HG03354 (cell line): ENCODE measurements around the gene ZNF711.
"Not testable (repeated sequence)": the region's sequence is repeated elsewhere in the genome, so short reads cannot be mapped to it uniquely, and the experiment has no call there.

ENCODE experiments used
- ATAC-seq: cut with Tn5 transposase; IDR thresholded peaks from one replicate; pipeline ENCODE4 v1.9.1; 2021; ENCODE audit warnings: mild to moderate bottlenecking; ENCODE audit not compliant: unreplicated experiment, poor library complexity, severe bottlenecking

ZNF711 gene

DNA sequence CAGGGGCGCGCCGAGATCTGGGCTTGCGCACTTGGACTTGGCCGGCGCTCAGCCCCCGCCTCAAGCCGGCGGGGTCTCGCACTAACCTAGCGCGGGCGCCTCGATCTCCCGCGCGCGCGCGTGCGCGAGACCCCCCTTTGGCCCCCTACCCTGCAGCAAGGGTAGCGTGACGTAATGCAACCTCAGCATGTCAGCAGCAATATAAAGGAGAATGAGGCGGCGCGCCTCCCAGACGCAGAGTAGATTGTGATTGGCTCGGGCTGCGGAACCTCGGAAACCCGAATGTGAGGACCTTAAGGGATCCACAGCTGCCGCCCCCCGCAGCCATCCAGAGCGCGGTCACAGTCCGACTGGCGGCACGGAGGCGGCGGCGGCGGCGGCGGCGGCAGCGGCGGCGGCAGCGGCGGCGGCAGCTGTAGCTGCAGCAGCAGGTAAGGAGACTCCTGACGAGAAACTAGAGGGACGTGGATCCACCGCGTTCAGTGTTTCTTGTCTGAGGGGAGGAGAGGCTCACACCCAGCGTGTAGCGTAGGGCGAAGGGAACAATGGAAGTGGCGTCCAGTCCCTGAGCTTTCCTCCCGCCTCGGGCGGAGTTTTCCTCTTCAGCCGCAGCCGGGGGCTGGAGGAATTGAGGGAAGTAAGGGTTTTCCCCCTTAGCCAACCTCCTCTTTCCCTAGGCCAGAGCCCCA, at the start of gene ZNF711, which contains the start of gene SATL1:
TSS of gene ZNF711 (plus strand) at position 231 of the 689 bp plus-strand sequence. CDS start 3,582 bp downstream, outside the sequence.
TSS of gene SATL1 (minus strand) at position 19 of the 689 bp plus-strand sequence. CDS start 134,811 bp downstream, outside the sequence.
- peak; percentile 53 for ATAC-seq

DNA sequence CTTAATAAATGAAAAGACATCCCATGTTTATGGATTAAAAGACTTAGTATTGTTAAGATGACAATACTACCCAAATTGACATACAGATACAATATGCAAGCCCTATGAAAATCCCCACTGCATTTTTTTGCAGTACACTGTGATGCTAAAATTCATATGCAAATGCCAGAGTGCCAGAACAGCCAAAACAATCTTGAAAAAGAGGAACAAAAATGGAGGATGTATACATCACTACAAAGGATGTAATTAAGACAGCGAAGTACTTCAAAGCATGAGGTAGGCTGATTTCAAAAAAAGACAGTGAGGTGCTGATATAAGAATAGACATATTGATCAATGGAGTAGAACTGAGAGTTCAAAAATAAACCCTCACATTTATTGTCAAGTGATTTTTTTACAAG, 47.5 kb upstream of the ZNF711 start:
- ATAC-seq: no peak

DNA sequence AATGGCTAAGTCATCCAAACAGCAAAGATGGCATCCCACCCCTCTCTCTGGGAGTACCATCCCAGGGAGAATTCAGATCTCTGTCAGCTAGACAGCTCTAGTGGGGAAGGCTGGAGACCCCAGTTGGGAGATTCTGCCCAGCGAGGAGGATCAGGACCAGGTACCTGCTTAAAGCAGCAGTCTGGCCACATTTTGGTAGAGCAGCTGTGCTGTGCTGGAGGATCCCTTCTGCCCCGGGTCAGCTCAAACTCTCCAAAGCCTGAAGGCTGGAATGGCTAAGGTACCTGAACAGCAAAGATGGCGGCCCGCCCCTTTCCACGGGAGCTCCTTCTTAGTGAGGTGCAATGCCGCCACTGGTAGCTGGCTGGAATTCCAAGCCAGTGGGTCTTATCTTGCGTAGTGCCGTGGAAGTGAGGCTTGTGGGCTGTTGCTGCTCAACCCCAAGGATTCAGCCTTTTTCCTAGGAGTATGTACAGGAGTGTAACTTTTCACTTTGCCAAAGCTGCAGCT, 40.3 kb upstream of the ZNF711 start:
- no peak for ATAC-seq

DNA sequence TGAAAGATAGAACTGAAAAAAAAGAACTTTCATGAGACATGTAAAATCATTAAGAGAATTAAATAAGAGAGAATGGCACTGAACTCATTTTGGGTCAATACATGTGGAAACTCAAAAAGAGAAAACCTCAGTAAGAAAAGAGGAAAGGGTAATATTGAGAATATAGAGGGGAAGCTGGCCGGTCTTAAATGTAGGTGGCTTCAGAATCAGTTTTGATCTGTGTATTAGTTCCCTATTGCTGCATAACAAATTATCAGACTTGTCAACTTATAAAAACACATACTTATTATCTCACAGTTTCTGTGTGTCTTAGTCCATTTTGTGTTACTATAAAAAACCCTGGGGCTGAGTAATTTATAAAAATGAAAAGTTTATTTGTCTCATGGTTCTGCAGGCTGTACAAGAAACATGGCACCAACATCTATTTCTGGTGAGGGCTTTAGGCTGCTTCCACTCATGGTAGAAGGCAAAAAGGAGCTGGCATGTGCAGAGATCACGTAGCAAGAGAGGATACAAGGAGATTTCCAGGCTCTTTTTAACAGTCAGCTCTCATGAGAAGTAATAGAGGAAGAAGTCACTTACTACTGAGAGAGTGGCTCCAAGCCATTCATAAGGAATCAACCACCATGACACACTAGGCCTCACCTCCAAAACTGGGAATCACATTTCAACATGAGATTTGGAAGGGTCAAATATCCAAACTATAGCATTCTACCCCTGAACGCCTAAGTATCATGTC, 29.8 kb upstream of the ZNF711 start:
- ATAC-seq: no peak

DNA sequence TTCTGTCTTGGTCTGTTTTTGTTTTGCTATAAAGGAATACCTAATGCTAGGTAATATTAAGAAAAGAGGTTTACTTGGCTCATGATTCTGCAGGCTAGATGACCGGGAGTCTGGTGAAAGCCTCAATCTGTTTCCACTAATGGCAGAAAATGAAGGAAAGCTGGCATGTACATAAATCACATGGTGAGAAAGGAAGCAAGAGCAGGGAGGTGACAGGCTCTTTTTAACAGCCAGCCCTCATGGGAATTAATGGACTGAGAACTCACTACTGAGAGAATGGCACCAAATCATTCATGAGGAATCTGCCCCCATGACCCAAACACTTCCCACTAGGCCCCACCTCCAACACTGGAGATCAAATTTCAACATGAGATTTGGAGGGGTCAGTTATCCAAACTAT, 27.8 kb upstream of the ZNF711 start:
- ATAC-seq: no peak

DNA sequence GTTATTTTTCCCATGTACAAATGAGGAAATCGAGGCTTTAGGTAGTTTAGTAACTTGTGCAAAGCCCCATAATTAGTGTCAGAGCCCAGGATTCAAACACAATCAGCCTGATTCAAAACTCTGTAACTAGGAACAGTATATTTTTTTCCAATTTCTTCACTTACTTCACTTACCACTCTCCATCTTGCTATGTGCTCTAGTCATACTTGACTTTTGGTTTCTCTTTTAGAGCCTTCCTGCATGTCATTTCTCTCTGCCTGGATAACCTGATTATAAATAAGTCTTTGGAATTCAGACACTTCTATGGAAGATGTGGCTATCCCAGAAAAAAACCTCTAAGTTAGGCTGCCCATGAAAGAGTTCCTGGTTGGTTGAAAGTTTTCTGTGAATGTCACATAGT, 22.4 kb upstream of the ZNF711 start:
- ATAC-seq: no peak

DNA sequence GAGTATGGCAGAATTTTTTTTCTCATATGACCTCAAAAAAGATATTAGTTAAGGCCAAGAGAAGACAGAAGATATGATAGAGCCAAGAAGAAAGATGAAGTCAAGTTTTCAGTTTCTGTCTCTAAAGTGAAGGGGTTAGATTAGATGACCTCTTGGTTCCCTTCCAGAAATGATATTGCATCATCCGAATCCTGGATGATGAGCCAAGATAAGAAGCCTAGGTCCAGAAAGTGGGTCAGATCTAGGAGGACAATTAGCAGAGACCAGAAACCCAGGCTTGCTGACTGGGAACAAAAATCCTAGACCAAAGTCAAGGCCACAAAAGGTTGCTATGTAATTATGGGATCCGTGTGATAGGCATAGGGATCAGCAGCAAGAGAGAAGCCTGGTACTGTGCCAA, 20.4 kb upstream of the ZNF711 start:
- ATAC-seq: no peak

DNA sequence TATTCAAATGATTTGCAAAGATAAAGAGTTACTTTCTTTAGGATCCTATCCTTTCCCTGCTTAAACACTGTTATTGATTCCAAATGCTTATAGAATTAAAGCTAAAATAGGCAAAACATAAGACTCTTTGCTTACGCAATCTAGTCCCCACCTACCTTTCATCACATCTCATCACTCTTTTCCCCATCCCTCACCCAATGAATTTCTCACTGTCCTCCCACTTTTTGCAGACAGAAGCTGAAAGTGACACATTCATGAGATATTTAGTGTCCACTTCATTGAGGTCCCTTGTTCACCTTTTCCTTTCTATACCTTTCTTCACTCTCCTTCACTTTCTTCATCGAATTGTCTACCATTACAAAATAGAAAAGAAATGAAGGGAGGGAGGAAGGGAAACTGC, 636 bp upstream of the ZNF711 start:
- no peak for ATAC-seq

DNA sequence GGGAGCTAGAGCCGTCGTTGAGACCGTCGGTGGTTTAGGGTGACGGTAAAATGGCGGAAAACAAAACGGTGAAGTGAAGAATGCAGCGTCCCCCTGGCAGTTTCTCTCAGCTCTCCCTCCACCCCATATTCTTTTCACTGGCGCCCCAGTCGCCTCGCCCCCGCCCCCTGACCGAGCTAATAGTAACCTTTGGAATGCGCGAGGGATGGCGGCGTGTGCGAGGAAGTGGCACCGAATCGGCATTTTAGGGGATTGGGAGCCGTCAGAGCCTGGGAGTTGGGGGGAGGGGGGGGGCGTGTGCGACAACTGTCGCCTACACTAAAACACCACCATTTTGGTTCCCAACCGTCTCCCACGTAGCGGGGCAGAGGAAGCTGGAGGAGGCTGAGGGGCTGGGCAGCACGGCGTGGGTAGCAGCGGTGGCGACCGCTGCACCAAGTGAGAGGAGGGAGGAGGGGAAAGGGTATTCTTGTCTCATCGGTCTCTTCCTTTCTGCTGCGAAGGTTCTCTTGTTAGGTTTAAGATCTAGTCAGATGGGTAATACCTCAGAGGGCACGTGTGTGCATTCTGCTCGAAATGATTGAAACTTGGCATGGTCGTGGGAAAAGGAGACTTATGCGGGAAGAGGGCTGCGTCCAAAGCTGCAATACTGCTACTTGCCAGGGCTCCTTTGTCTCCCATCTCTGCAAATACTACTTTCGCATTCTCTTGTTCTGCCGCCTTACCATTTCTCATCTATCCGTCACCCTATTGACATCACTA, 840 bp downstream of the ZNF711 start:
- ATAC-seq: peak; percentile 49

DNA sequence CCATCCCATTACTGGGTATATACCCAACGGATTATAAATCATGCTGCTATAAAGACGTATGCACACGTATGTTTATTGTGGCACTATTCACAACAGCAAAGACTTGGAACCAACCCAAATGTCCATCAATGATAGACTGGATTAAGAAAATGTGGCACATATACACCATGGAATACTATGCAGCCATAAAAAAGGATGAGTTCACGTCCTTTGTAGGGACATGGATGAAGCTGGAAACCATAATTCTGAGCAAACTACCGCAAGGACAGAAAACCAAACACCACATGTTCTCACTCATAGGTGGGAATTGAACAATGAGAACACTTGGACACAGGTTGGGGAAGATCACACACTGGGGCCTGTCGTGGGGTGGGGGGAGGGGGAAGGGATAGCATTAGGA, 41.5 kb downstream of the ZNF711 start:
- not testable (repeated sequence) for ATAC-seq

DNA sequence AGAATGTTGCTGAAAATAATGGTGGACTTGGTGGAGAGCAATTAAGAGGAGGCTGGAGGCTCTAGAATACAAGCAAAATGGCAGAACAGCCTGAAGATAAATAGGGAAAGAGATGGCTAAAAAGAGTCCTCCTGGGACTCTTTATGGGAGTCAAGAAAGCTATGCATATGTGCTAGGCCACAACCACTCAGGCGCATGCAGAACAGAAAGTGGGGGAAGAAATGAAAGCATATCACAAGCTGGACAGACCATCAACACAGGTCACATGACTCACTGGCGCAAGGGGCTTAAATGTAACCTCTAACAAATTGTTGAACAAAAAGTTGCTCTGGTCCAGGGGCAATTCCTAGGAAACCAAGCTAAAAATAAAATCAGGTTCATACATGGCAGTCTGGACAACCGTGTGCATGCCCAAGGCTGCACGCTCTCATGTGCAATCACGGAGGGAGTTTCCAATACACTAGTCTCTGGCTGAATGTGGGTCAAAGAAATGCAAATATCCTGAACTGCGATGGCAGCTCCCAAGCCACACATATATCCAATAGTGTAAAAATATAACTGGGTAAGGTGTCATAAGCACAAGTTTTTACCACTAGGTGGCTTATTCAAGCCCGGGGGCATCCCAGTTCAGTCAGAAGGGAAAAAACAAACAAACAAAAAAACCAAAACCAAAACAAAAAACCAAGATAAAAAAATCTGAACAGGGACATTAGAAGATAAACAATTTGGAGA, 45.4 kb downstream of the ZNF711 start:
- ATAC-seq: no peak

DNA sequence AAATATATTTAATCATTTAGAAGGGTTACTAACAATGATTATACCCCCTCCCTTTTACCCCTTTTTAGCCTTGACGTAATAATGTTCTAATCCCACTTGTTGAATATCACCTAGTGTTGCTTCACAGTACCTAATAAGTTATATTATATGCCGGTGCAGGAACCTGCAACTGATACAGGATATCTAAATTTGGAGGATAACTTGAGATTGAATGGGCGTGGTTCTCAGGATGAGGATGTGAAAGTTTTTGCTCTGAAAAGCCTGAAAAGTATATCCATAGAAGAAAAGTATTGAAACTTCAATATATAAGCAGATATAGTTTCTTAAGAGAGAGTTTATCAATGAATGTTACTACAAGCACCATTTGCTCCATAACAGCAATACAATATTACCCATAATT, 59.8 kb downstream of the ZNF711 start:
- no peak for ATAC-seq

DNA sequence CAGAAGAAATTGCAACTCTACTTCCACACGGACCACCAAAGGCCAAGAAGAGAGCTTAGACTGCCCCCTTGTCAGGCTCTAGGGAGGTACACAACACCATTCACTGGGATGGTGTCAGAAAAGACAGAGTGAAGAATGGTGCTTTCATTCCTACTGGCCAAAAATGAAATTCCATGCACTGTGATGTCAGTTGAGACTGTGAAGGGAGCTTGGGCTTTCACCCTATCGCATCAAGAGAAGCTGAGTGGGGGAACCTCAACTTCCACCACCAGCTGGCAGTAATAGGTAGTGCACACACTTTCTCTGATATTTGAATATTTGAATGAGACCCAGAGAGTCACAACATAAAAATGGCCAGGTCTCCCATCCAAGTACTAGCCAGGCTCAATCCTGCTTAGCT, 65.9 kb downstream of the ZNF711 start:
- ATAC-seq: peak; percentile 73

DNA sequence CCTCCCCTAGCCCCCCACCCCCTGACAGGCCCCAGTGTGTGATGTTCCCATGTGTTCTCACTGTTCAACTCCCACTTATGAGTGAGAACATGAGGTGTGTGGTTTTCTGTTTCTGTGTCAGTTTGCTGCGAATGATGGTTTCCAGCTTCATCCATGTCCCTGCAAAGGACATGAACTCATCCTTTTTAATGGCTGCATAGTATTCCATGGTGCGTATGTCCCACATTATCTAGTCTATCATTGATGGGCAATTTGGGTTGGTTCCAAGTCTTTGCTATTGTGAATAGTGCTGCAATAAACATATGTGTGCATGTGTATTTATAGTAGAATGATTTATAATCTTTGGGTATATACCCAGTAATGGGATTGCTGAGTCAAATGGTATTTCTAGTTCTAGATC, 67.6 kb downstream of the ZNF711 start:
- ATAC-seq: not testable (repeated sequence)
